IMR-90 (cell line): ENCODE measurements around the gene RAB25. TPM values are rescaled to one million over a fixed set of nuclear protein-coding genes. Genes with fewer than 3 reads are reported as not detected.

Source experiments
- ATAC-seq: fragments of 200-7000 bp; cut with Tn5 transposase; 2 replicates; pipeline ENCODE4 v1.9.1; 2020; ENCODE audit warnings: low read depth, mild to moderate bottlenecking, moderate library complexity
- BruUV-seq: library from RNA; stranded (reverse); fragments of 400-500 nt; replicated peaks from 2 replicates; lab custom pipeline; 2021; lab: Mats Ljungman, UMichigan
- CTCF ChIA-PET: fragments of 300-600 bp; formaldehyde crosslinking; extraction: SDS; loops from one replicate; lab custom pipeline; 2021; ENCODE audit warnings: antibody characterized with exemption; lab: Yijun Ruan, JAX
- POLR2A ChIA-PET: fragments of 300-600 bp; sonication (Branson Sonifier 250); formaldehyde crosslinking; loops from one replicate; lab custom pipeline; 2022; ENCODE audit warnings: antibody characterized with exemption; ENCODE audit not compliant: unreplicated experiment; lab: Charles Lee
- DNase-seq: peaks from one replicate; pipeline ENCODE4 v3.0.0; 2013
- H2AFZ ChIP-seq: replicated peaks from 2 replicates; pipeline ENCODE3; 2013; ENCODE audit warnings: low read length, mild to moderate bottlenecking; ENCODE audit not compliant: poor library complexity
- H2AK5ac ChIP-seq: 2 replicates; pipeline ENCODE4 v1.6.1; 2013; ENCODE audit warnings: low read depth, low read length, inconsistent platforms
- H2AK9ac ChIP-seq: replicated peaks from 2 replicates; pipeline ENCODE3; 2013; ENCODE audit warnings: mild to moderate bottlenecking, low read depth, low read length, moderate library complexity; ENCODE audit not compliant: poor library complexity
- H2BK120ac ChIP-seq: 2 replicates; pipeline ENCODE4 v1.6.1; 2013; ENCODE audit warnings: low read depth, low read length, inconsistent platforms
- H2BK15ac ChIP-seq: 3 replicates; pipeline ENCODE4 v1.6.1; 2013; ENCODE audit warnings: low read depth, low read length, inconsistent platforms
- H2BK20ac ChIP-seq: 2 replicates; pipeline ENCODE4 v1.6.1; 2013; ENCODE audit warnings: low read depth, mild to moderate bottlenecking, inconsistent platforms, low read length, moderate library complexity
- H2BK5ac ChIP-seq: 2 replicates; pipeline ENCODE4 v1.6.1; 2013; ENCODE audit warnings: mild to moderate bottlenecking, low read depth, low read length, inconsistent platforms; ENCODE audit not compliant: poor library complexity, severe bottlenecking
- H3K14ac ChIP-seq: replicated peaks from 2 replicates; pipeline ENCODE4 v1.6.1; 2013; ENCODE audit warnings: low read depth, low read length, inconsistent platforms
- H3K18ac ChIP-seq: 2 replicates; pipeline ENCODE4 v1.6.1; 2013; ENCODE audit warnings: low read depth, low read length, control low read depth
- H3K23ac ChIP-seq: 2 replicates; pipeline ENCODE4 v1.6.1; 2013; ENCODE audit warnings: low read depth, low read length, inconsistent platforms
- H3K27ac ChIP-seq: 2 replicates; pipeline ENCODE4 v1.5.1; 2013; ENCODE audit warnings: mild to moderate bottlenecking, control low read depth, low read length; ENCODE audit not compliant: insufficient read depth
- H3K27me3 ChIP-seq: 2 replicates; pipeline ENCODE4 v1.6.1; 2013; ENCODE audit warnings: low read length; ENCODE audit not compliant: control insufficient read depth, insufficient read depth
- H3K36me3 ChIP-seq: 2 replicates; pipeline ENCODE4 v1.6.1; 2013; ENCODE audit warnings: low read length, mixed read lengths; ENCODE audit not compliant: control insufficient read depth, insufficient read depth
- H3K4ac ChIP-seq: 2 replicates; pipeline ENCODE4 v1.6.1; 2013; ENCODE audit warnings: low read depth, low read length, inconsistent platforms
- H3K4me1 ChIP-seq: 2 replicates; pipeline ENCODE4 v1.6.1; 2013; ENCODE audit warnings: low read length, mixed read lengths; ENCODE audit not compliant: control insufficient read depth, insufficient read depth
- H3K4me2 ChIP-seq: 2 replicates; pipeline ENCODE4 v1.6.1; 2013; ENCODE audit warnings: low read depth, mild to moderate bottlenecking, control low read depth, low read length, moderate library complexity
- H3K4me3 ChIP-seq: 2 replicates; pipeline ENCODE4 v1.5.1; 2013; ENCODE audit warnings: low read depth, mild to moderate bottlenecking, control low read depth, low read length, moderate library complexity; ENCODE audit not compliant: insufficient read depth
- H3K56ac ChIP-seq: 2 replicates; pipeline ENCODE4 v1.6.1; 2013; ENCODE audit warnings: low read length, inconsistent platforms; ENCODE audit not compliant: insufficient read depth; ENCODE audit errors: extremely low read depth
- H3K79me1 ChIP-seq, 2 experiments: 2 replicates each; pipeline ENCODE4 v1.6.1; 2013; ENCODE audit warnings: low read length in 2 of 2, inconsistent platforms in 1 of 2, low read depth in 1 of 2
- H3K9ac ChIP-seq: 2 replicates; pipeline ENCODE4 v1.6.1; 2013; ENCODE audit warnings: low read depth, low read length, control low read depth
- H3K9me1 ChIP-seq: 2 replicates; pipeline ENCODE4 v1.6.1; 2013; ENCODE audit warnings: low read length, inconsistent platforms; ENCODE audit not compliant: insufficient read depth
- H3K9me3 ChIP-seq: 2 replicates; pipeline ENCODE4 v1.6.1; 2013; ENCODE audit warnings: low read length; ENCODE audit not compliant: control insufficient read depth, insufficient read depth
- H4K20me1 ChIP-seq: 2 replicates; pipeline ENCODE4 v1.6.1; 2013; ENCODE audit warnings: low read length, inconsistent platforms; ENCODE audit not compliant: insufficient read depth
- H4K5ac ChIP-seq: 2 replicates; pipeline ENCODE4 v1.6.1; 2013; ENCODE audit warnings: mild to moderate bottlenecking, low read depth, low read length, control low read depth
- H4K8ac ChIP-seq, 2 experiments: 2 replicates each; pipeline ENCODE4 v1.6.1; 2013; ENCODE audit warnings: low read depth in 2 of 2, low read length in 2 of 2, control low read depth in 1 of 2, inconsistent platforms in 1 of 2
- H4K91ac ChIP-seq: 2 replicates; pipeline ENCODE4 v1.6.1; 2013; ENCODE audit warnings: low read depth, low read length, inconsistent platforms; ENCODE audit not compliant: insufficient read depth
- CEBPB ChIP-seq: IDR thresholded peaks from 2 replicates; pipeline ENCODE4 v1.6.1; 2012; ENCODE audit warnings: low read depth, low read length, improper control_type of control experiment
- CHD1 ChIP-seq: IDR thresholded peaks from 2 replicates; pipeline ENCODE4 v1.6.1; 2012; ENCODE audit warnings: low read depth, low read length, improper control_type of control experiment
- CTCF ChIP-seq: conservative IDR thresholded peaks from 2 replicates; pipeline ENCODE4 v1.5.1; 2012; ENCODE audit warnings: mild to moderate bottlenecking, low read depth, low read length, improper control_type of control experiment
- FOS ChIP-seq: fragments of 150-350 bp; IDR thresholded peaks from 2 replicates; pipeline ENCODE4 v1.6.1; 2016; ENCODE audit warnings: low read depth, low read length
- MAFK ChIP-seq: IDR thresholded peaks from 2 replicates; pipeline ENCODE4 v1.6.1; 2012; ENCODE audit warnings: low read depth, low read length, improper control_type of control experiment
- MAZ ChIP-seq: IDR thresholded peaks from 2 replicates; pipeline ENCODE4 v1.6.1; 2012; ENCODE audit warnings: low read depth, mild to moderate bottlenecking, low read length, improper control_type of control experiment, moderate library complexity, borderline replicate concordance
- MXI1 ChIP-seq: IDR thresholded peaks from 2 replicates; pipeline ENCODE4 v1.6.1; 2012; ENCODE audit warnings: low read depth, mild to moderate bottlenecking, low read length, moderate library complexity, borderline replicate concordance
- NFE2L2 ChIP-seq: fragments of 150-350 bp; IDR thresholded peaks from 2 replicates; pipeline ENCODE4 v1.6.1; 2016; ENCODE audit warnings: low read depth, mild to moderate bottlenecking, low read length
- POLR2A ChIP-seq: IDR thresholded peaks from 2 replicates; pipeline ENCODE4 v1.6.1; 2012; ENCODE audit warnings: mild to moderate bottlenecking, low read depth, low read length
- RAD21 ChIP-seq: IDR thresholded peaks from 2 replicates; pipeline ENCODE4 v1.6.1; 2012; ENCODE audit warnings: low read length, improper control_type of control experiment
- RFX5 ChIP-seq: IDR thresholded peaks from 2 replicates; pipeline ENCODE4 v1.8.0; 2012; ENCODE audit warnings: low read depth, mild to moderate bottlenecking, low read length, moderate library complexity
- SMC3 ChIP-seq: fragments of 150-350 bp; IDR thresholded peaks from 2 replicates; pipeline ENCODE4 v1.6.1; 2016; ENCODE audit warnings: low read depth, mild to moderate bottlenecking, antibody characterized with exemption, low read length, moderate library complexity
- WGBS, 2 experiments: methylation state at CpG; one replicate each; pipeline versions ENCODE4 v1.1.5 to v1.1.7; 2013; ENCODE audit warnings: missing lambda C conversion rate in 2 of 2; ENCODE audit not compliant: insufficient read length in 1 of 2; ENCODE audit errors: extremely low coverage in 2 of 2; 5-methylcytosine and 5-hydroxymethylcytosine counted together
- dilution Hi-C: fragments of 300-500 bp; cut with HindIII; formaldehyde crosslinking; loops from one replicate; pipeline ENCODE4 v1.14.3; 2018; ENCODE audit warnings: low sequenced_read_pairs; ENCODE audit not compliant: unreplicated experiment
- in situ Hi-C: fragments of 300-500 bp; cut with MboI; formaldehyde crosslinking; loops from 3 replicates; pipeline ENCODE4 v1.14.3; 2019; ENCODE audit warnings: low sequenced_read_pairs, inconsistent platforms, mixed read lengths
- intact Hi-C: fragments of 100-400 bp; cut with micrococcal nuclease; formaldehyde crosslinking; loops from 2 replicates; pipeline ENCODE4 v1.10.0; 2022
- polyA plus RNA-seq, 3 experiments: library from polyadenylated mRNA; depleted of rRNA; stranded (reverse); fragments of >200 nt; gene quantifications; 2 replicates each; pipeline ENCODE4 v1.2.3, GENCODE V29; 2012; ENCODE audit warnings: low replicate concordance in 1 of 3
- total RNA-seq: library from RNA; depleted of rRNA; stranded (reverse); fragments of >200 nt; gene quantifications from 2 replicates; pipeline ENCODE4 v1.2.3, GENCODE V29; 2012
- TF ChIP-seq, protein P1 (sequence below): fragments of 150-350 bp; IDR thresholded peaks from 2 replicates; pipeline ENCODE4 v1.6.1; 2016; ENCODE audit warnings: low read depth, mild to moderate bottlenecking, low read length, moderate library complexity, borderline replicate concordance

The RAB25 gene
- total and polyA plus RNA-seq, 2 of the 4 experiments (the other 2 are of a cell fraction): not detected

- Histone ChIP-seq H2AK9ac (peak overlapping the region; percentile 19), H3K9me1 (peaks cover 17% of the 10 kb centered on the region), H3K9ac (no peak overlapping the region; the same call in 1 of the 2 replicates), H3K4me3 (no peak overlapping the region), H3K27me3 (no peaks in the 10 kb centered on the region), H2BK5ac (no peak overlapping the region), H3K79me1 (peaks cover 32 to 71% of the 10 kb centered on the region in 2 experiments), H2BK15ac (no peak overlapping the region), H3K9me3 (no peaks in the 10 kb centered on the region), H4K5ac (no peak overlapping the region), H3K27ac (no peak overlapping the region), H2AK5ac (no peak overlapping the region), H3K4me2 (no peak overlapping the region), H3K4me1 (peaks cover 26% of the 10 kb centered on the region), H3K56ac (no peak overlapping the region), H2AFZ (no peak overlapping the region), H3K18ac (no peak overlapping the region), H2BK120ac (no peak overlapping the region), H3K36me3 (peaks cover 37% of the 10 kb centered on the region), H3K14ac (no peak overlapping the region), H4K20me1 (peaks cover 45% of the 10 kb centered on the region), H3K4ac (no peak overlapping the region), H2BK20ac (no peak overlapping the region), H3K23ac (peak overlapping the region; percentile 73; the same call in 1 of the 2 replicates), H4K8ac (peak overlapping the region in 1 of 2 experiments; percentile 29; a peak in 2 of 4 replicates), H4K91ac (no peak overlapping the region)
- BruUV-seq: no TSS peak
- in situ Hi-C loops (no loop called here), intact Hi-C loops (no loop called here), dilution Hi-C loops (no loop called here)
- ATAC-seq (no peak), DNase-seq (no peak)
- no peak for TF ChIP-seq SMC3
- no peak for TF ChIP-seq CHD1
- no peak for TF ChIP-seq RAD21
- TF ChIP-seq CEBPB: no peak
- no peak for TF ChIP-seq MAZ
- no peak for TF ChIP-seq CTCF
- TF ChIP-seq MXI1: no peak
- no peak for TF ChIP-seq NFE2L2
- TF ChIP-seq FOS: no peak
- no peak for TF ChIP-seq MAFK
- no peak for TF ChIP-seq POLR2A
- TF ChIP-seq, protein P1, sequence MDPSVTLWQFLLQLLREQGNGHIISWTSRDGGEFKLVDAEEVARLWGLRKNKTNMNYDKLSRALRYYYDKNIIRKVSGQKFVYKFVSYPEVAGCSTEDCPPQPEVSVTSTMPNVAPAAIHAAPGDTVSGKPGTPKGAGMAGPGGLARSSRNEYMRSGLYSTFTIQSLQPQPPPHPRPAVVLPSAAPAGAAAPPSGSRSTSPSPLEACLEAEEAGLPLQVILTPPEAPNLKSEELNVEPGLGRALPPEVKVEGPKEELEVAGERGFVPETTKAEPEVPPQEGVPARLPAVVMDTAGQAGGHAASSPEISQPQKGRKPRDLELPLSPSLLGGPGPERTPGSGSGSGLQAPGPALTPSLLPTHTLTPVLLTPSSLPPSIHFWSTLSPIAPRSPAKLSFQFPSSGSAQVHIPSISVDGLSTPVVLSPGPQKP: no peak
- TF ChIP-seq RFX5: no peak
- WGBS, 2 experiments: no CpG with 5 or more reads among the region's 4 CpGs
- POLR2A ChIA-PET: no interaction called here
- CTCF ChIA-PET: interaction anchor here (1.6 kb wide), 1 partner anchor 9 kb away, joined by 5 read pairs; no protein-coding TSS in a partner anchor
Measured at GRCh38 chr1:156075775-156076204, 14.8 kb downstream of the RAB25 start.
